OCI-M2 (cell line): ENCODE results near the gene ZFYVE28.

Source experiments
- DNase-seq: peaks from one replicate; lab custom pipeline; 2025; ENCODE audit not compliant: unreplicated experiment; lab: John Stamatoyannopoulos, UW

ZFYVE28 gene

DNA sequence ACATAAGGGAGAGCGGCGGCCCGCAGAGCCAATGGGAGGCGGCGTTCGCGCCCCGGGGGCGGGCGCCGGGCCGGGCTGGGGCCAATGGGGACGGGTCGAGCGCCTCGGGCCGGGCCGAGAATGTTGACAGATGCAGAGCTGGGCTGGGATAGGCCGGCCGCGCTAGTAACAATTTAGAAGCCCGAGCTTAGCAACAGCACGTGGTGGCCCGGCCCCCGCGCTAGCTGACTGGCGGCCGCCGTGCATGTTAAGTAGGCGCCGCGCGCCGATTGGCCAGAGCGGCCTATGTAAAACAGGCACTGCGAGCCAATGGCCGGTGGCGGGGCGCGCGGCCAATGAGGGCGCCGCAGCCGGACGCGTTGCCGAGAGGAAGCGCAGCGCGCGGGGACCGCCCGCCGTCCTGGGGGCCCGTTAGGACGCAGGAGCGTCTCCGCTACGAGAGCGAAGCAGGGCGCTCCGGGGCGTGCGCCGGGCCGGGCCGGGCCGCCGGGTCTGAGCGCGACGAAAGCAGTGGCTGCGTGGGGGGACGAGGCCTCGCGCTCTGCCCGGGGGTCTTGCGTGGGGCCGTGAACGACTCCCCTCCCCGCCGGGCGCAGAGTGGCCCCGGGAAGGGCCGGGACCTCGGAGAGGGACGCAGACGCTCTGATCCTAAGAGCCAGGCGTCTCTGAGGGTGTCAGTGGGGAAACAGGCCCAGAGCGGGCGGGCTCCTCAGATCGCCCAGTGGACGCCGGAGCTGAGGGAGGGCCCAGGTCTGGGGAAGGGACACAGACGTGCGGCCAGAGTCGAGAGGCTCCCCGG lies 156.1 kb downstream of the ZFYVE28 start:
- peak; percentile 70 for DNase-seq

GRCh38 chr4:2261853-2262144 lies 156.6 kb downstream of the ZFYVE28 start, which contains the start of gene MXD4:
MXD4 (minus strand) TSS chr4:2262109; CDS start chr4:2261980, 129 bp downstream.
- no peak for DNase-seq

- no peak for DNase-seq
Observed at GRCh38 chr4:2261110-2261852, 157.2 kb downstream of the ZFYVE28 start.

GRCh38 chr4:2260344-2261109 lies 157.9 kb downstream of the ZFYVE28 start:
- no peak for DNase-seq

GRCh38 chr4:2259541-2260343 lies 158.7 kb downstream of the ZFYVE28 start:
- DNase-seq, result no peak

DNA sequence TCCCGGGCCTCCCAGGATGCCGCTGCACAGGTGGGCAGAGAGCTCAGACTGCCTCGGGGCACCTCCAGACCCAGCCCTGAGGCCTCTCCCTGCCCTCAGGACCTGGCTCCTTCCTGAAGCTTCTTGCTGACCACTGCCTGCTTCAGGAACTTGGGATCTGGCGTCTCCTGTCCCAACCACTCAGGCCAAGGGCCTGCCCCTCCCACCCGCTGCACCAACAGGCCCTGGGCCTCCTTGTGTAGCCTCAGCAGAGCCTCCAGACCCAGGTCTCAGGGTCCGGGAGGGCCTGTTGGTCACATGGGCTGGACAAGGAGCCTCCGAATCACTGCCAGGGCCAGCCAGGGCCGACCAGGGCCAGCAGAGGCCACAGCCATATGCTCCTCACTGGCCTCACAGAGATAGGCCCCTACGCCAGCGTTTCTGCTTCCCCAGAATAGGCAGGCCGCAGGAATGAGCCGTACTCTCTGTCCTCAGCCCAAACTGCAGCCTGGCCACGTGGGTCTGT lies 159.4 kb downstream of the ZFYVE28 start:
- DNase-seq, result no peak

- no peak for DNase-seq
Observed at GRCh38 chr4:2258091-2259035, 160.1 kb downstream of the ZFYVE28 start.

DNA sequence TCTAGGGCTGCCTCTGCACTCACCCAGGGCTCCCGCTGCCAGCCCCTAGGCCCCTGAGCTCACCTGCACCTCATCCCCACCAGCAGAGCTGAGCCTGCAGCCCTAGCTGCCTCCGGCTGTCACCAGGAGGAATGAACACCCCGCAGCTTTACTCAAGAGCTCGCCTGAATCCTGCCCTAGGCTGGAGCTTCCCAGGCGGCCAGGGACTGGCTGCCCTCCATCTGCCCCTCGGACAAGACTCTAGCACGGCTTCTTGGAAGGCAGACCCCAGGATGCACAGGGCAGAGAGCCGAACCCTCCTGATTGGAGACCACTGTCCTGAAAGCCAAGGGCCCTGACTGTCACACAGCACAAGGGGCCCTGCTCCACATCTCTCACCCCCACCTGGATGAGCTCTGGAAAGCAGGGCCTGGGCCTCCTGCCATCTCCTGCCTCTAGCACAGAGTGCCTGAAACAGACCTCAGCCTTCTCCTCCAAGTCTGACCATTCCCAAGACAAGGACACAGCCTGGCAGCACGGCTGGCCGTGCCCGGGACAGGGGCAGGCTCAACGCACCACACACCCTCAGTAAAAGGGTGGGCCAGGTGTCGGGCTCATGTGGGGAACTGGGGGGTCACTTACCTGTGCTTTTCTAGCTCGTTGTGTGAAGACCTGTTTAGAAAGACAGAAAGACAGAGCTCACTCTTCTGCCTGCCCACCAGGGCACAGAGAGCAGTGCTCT lies 160.9 kb downstream of the ZFYVE28 start:
- DNase-seq, result no peak

- no peak for DNase-seq
Observed at GRCh38 chr4:2256781-2257191, 161.7 kb downstream of the ZFYVE28 start.

GRCh38 chr4:2256156-2256731 lies 162.2 kb downstream of the ZFYVE28 start:
- DNase-seq, result no peak

DNA sequence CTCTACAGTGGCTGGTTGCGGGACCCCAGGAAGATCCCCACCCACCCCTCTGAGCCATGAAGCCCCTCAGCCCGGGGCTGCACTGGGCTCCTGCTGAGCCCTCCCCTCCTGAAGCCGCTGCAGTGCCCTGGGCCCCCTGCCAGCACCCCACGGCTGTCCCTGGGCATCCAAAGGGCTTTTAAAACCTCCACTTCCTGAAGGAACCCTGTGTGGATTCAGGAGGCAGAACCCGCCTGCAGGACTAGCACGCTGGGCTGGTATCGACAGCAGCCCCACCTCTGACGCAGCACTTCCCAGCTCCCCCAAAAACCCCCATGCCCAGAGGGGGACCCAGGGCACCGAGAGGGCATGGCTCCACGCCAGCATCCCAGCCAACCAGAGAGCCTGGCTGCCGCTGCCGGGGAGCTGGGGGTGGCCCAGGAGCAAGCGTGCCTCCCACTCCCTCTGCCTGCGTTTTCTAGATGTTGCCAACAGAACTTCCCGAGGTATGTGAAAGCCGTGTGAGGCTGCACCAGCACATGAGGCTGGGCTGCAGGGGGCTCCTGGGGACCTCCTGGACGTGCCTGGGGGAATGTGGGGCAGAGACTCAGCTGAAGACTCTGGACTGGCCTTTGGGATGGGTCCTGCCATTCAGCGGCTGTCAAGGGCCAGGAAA lies 162.8 kb downstream of the ZFYVE28 start:
- DNase-seq, result no peak

- DNase-seq, result no peak
Observed at GRCh38 chr4:2254665-2255500, 163.6 kb downstream of the ZFYVE28 start.

DNA sequence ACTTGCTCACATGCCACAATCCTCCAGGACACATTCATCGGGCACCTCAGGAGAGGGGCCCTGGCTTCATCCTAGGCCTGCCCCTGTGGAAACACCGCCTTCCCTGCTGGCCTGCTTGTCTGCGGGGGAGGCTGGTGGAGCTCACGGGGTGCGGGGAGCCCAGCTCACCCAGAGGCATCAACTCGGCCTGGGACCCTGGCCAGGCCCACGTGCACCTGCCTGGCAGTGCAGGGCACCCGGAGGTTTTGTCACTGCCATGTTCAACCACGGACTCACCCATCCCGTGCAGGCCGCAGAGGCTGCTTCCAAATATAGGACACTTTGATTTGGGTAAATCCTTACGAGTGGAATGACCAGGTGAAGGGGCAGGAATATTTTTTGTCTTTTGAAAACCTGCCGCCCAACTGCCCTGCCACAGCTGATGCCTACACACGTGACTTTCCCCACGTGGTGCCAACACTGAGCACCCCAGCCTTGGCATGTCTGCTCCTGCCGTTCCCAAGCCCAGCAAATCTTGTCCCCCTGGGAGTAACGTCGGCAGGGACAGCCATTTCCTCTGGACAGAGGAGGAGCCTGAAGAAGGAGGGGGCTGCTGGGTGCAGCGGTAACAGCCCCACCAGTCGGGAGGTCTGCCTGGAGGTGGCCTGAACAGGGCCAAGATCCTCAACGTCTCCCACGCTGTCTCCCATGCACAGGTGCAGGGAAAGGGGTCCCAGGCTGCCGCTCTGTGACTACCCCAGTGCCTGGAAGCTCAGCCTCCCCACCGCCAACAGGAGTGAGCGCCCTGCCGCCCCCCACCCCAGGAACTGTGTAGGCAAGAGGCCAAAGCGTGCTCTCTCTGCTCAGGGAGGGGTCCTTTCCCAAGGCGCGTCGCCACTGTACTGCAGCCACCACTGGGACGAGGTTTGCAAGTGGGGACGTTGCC lies 165.0 kb downstream of the ZFYVE28 start:
- no peak for DNase-seq

DNA sequence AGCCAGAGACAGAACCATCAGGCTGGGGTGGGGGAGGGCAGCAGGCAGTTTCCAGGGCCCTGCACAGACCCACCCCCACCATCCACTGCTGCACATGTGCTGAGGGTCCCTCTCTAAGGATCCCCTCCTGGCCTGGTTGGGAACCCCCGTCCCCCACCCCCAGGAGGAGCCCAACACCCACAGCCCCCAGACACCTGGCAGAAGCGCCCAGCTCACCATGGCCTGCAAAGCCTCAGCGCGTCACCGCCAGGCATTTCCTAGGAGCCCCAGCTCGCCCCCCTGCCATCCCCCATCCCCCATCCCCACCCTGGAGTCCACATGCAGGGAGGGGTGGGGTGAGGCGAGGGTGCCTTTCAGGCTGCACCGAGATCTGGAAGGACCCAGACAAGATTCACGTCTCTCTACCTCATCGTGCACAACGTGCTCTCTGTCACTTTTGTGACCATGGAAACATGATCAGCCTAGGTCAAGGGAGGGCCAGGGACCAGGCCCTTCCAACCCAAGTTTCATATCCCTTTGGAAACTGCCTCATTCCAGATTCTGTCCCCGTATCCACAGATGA lies 165.8 kb downstream of the ZFYVE28 start:
- DNase-seq, result no peak

- no peak for DNase-seq
Observed at GRCh38 chr4:2251795-2252529, 166.5 kb downstream of the ZFYVE28 start.
